ENCODE measurements around the gene PTRH1. TPM values are rescaled to one million over a fixed set of nuclear protein-coding genes. Genes with fewer than 3 reads are reported as not detected.

Gene PTRH1
- total and polyA plus RNA-seq, 2 of the 4 experiments (the other 2 are of a cell fraction) = 5.4 to 14.8 TPM

DNA sequence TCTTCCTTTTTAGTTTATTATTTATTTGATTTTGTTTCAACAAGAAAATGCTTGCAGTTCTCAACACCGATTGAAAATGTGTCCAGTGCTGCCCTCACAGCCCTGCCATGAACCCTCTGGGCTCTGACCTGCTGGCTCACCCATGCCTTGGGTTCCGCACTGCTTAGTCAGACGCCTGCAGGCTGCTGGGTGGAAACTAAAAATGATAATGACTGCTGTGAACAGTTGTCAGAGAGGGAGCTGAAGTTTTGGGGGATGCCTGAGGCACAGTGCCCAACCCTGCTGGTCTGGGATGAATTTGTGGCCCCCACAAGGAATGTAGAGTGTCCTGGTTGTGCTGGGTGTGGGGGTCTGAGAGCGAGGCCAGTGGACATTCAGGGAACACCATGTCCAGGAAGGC is 30.9 kb downstream of the PTRH1 start:
- Histone ChIP-seq H3K27ac (ENCODE audit: insufficient read depth, low read length) (no peak overlapping the region), H4K20me1 (ENCODE audit: insufficient read depth, low read length) (no peaks in the 10 kb centered on the region), H3K4ac (ENCODE audit: low read depth, low read length) (0 out of 2 replicates have a peak overlapping the region, but pooled peaks have one; percentile 33), H2AK9ac (replicated peaks; ENCODE audit: low read depth, low read length, poor library complexity) (peak overlapping the region; percentile 70), H2BK20ac (ENCODE audit: low read depth, low read length) (no peak overlapping the region), H2BK15ac (ENCODE audit: low read depth, low read length) (0 out of 3 replicates have a peak overlapping the region, but pooled peaks have one; percentile 6), H3K23ac (ENCODE audit: low read depth, low read length) (no peak overlapping the region), H2AK5ac (ENCODE audit: low read depth, low read length) (peak overlapping the region; percentile 52), H3K9me3 (ENCODE audit: control insufficient read depth, insufficient read depth, low read length) (no peaks in the 10 kb centered on the region), H4K5ac (ENCODE audit: low read depth, low read length) (no peak overlapping the region), H3K27me3 (ENCODE audit: control insufficient read depth, insufficient read depth, low read length) (no peaks in the 10 kb centered on the region), H3K9me1 (ENCODE audit: insufficient read depth, low read length) (peaks cover 19% of the 10 kb centered on the region), H2BK5ac (ENCODE audit: low read depth, low read length, poor library complexity, severe bottlenecking) (peak overlapping the region; percentile 37), H3K18ac (ENCODE audit: low read depth, low read length) (no peak overlapping the region), H3K79me1 (ENCODE audit: low read depth in 1 of 2, low read length in 2 of 2) (no peaks in the 10 kb centered on the region), H3K56ac (ENCODE audit: extremely low read depth, insufficient read depth, low read length) (no peak overlapping the region), H2AFZ (replicated peaks; ENCODE audit: low read length, poor library complexity) (peak overlapping the region; percentile 83), H4K8ac (ENCODE audit: low read depth in 2 of 2, low read length in 2 of 2) (no peak overlapping the region), H3K4me2 (ENCODE audit: low read depth, low read length) (peak overlapping the region; percentile 49; the same call in 1 of the 2 replicates), H3K4me1 (ENCODE audit: control insufficient read depth, insufficient read depth, low read length) (peaks cover 11% of the 10 kb centered on the region), H3K9ac (ENCODE audit: low read depth, low read length) (no peak overlapping the region), H2BK120ac (ENCODE audit: low read depth, low read length) (peak overlapping the region; percentile 36; the same call in 1 of the 2 replicates), H3K4me3 (ENCODE audit: insufficient read depth, low read depth, low read length) (no peak overlapping the region), H4K91ac (ENCODE audit: insufficient read depth, low read depth, low read length) (no peak overlapping the region), H3K14ac (replicated peaks; ENCODE audit: low read depth, low read length) (peak overlapping the region; percentile 14; the same call in 1 of the 2 replicates), H3K36me3 (ENCODE audit: control insufficient read depth, insufficient read depth, low read length) (peaks cover 57% of the 10 kb centered on the region)
- DNase-seq (peak; percentile 56), ATAC-seq (ENCODE audit: low read depth) (peak; percentile 92)
- BruUV-seq (replicated peaks) = no TSS peak
- in situ Hi-C loops (cut with MboI; ENCODE audit: low sequenced_read_pairs) = no loop called here
- intact Hi-C loops (cut with micrococcal nuclease) = no loop called here
- 86% methylated on average over 1 of the region's 4 CpGs; no CpG with 5 or more reads in 1 of the 2 experiments for WGBS, 2 experiments (ENCODE audit: extremely low coverage in 2 of 2, insufficient read length in 1 of 2)
- ChIA-PET CTCF (no interaction called here), POLR2A (ENCODE audit: unreplicated experiment) (no interaction called here)
- dilution Hi-C loops (cut with HindIII; ENCODE audit: low sequenced_read_pairs, unreplicated experiment) = no loop called here
- TF ChIP-seq MXI1 (IDR thresholded peaks at IDR 0.05; ENCODE audit: borderline replicate concordance, low read depth, low read length) (no peak), BHLHE40 (IDR thresholded peaks at IDR 0.05; ENCODE audit: low read depth, low read length) (no peak), RFX5 (IDR thresholded peaks at IDR 0.05; ENCODE audit: low read depth, low read length) (no peak), CTCF (conservative IDR thresholded peaks at IDR 0.05; ENCODE audit: low read depth, low read length) (no peak), CHD1 (IDR thresholded peaks at IDR 0.05; ENCODE audit: low read depth, low read length) (no peak), ELK1 (IDR thresholded peaks at IDR 0.05; ENCODE audit: borderline replicate concordance, low read depth, low read length) (no peak), FOS (IDR thresholded peaks at IDR 0.05; ENCODE audit: low read depth, low read length) (no peak), RCOR1 (IDR thresholded peaks at IDR 0.05; ENCODE audit: insufficient replicate concordance, low read length) (no peak), MAFK (IDR thresholded peaks at IDR 0.05; ENCODE audit: low read depth, low read length) (no peak), SMC3 (IDR thresholded peaks at IDR 0.05; ENCODE audit: low read depth, low read length) (no peak), MAZ (IDR thresholded peaks at IDR 0.05; ENCODE audit: borderline replicate concordance, low read depth, low read length) (no peak), NFE2L2 (IDR thresholded peaks at IDR 0.05; ENCODE audit: low read depth, low read length) (no peak), CEBPB (IDR thresholded peaks at IDR 0.05; ENCODE audit: low read depth, low read length) (no peak), RAD21 (IDR thresholded peaks at IDR 0.05; ENCODE audit: low read length) (no peak), POLR2A (IDR thresholded peaks at IDR 0.05; ENCODE audit: low read depth, low read length) (no peak)
- TF ChIP-seq, protein P1, sequence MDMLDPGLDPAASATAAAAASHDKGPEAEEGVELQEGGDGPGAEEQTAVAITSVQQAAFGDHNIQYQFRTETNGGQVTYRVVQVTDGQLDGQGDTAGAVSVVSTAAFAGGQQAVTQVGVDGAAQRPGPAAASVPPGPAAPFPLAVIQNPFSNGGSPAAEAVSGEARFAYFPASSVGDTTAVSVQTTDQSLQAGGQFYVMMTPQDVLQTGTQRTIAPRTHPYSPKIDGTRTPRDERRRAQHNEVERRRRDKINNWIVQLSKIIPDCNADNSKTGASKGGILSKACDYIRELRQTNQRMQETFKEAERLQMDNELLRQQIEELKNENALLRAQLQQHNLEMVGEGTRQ (IDR thresholded peaks at IDR 0.05; ENCODE audit: low read depth, low read length) = no peak

All from IMR-90 (cell line).